Measurements from ENCODE around the gene IRS1. TPM values are rescaled to one million over a fixed set of nuclear protein-coding genes. Genes with fewer than 3 reads are reported as not detected.

Gene IRS1
- total RNA-seq, 6 experiments from 2014 or later, result 37.4 to 49.9 (median 44.4) TPM

- H3K9me3 Mint-ChIP-seq, result no peaks in the 10 kb centered on the region
- no peak overlapping the region for H3K4me3 Mint-ChIP-seq
- no peak overlapping the region; the same call in 1 of the 2 replicates for H3K27ac Mint-ChIP-seq
- DNase-seq, result no peak
- no peaks in the 10 kb centered on the region for H3K36me3 Mint-ChIP-seq (ENCODE audit: low read depth)
- no peak for TF ChIP-seq CTCF (IDR thresholded peaks at IDR 0.05)
- H3K27me3 Mint-ChIP-seq (ENCODE audit: insufficient read depth), result no peaks in the 10 kb centered on the region
- H3K4me1 Mint-ChIP-seq (ENCODE audit: low read depth), result peaks cover 33% of the 10 kb centered on the region
These were observed 78.7 kb downstream of the IRS1 start for GRCh38 chr2:226720948-226721347.

- TF ChIP-seq CTCF (IDR thresholded peaks at IDR 0.05), result no peak
- H3K27ac Mint-ChIP-seq, result no peak overlapping the region
- peaks cover under 1% of the 10 kb centered on the region; the same call in 1 of the 2 replicates for H3K4me1 Mint-ChIP-seq (ENCODE audit: low read depth)
- DNase-seq, result no peak
- no peaks in the 10 kb centered on the region for H3K36me3 Mint-ChIP-seq (ENCODE audit: low read depth)
- no peaks in the 10 kb centered on the region for H3K9me3 Mint-ChIP-seq
- peaks cover 2% of the 10 kb centered on the region; the same call in 1 of the 2 replicates for H3K27me3 Mint-ChIP-seq (ENCODE audit: insufficient read depth)
- no peak overlapping the region for H3K4me3 Mint-ChIP-seq
These were observed 81.9 kb downstream of the IRS1 start for GRCh38 chr2:226717719-226718118.

DNA sequence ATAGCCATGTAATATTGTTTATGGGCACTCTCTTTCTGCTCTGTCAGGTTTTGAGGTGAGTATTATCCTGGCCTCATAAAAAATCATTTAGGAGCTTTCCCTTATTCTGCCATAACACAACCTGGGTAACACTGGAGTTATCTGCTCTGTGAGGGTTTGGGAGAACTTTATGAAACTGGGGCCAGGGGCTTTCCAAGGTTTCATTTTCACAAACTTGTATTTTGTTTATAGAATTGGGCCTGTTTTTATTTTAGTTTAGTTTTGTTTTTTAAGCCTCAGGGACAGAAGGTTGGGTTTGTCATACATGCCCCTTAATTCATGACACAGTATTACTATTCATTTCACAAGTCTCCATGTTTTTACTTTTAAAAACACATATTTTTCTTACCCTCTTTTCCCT, 83.5 kb downstream of the IRS1 start:
- Mint-ChIP-seq H3K4me1 (ENCODE audit: low read depth) (no peaks in the 10 kb centered on the region; the same call in 1 of the 2 replicates), H3K27me3 (ENCODE audit: insufficient read depth) (peaks cover 2% of the 10 kb centered on the region; the same call in 1 of the 2 replicates), H3K27ac (no peak overlapping the region), H3K9me3 (no peaks in the 10 kb centered on the region), H3K36me3 (ENCODE audit: low read depth) (no peaks in the 10 kb centered on the region), H3K4me3 (no peak overlapping the region)
- no peak for DNase-seq
- no peak for TF ChIP-seq CTCF (IDR thresholded peaks at IDR 0.05)

DNA sequence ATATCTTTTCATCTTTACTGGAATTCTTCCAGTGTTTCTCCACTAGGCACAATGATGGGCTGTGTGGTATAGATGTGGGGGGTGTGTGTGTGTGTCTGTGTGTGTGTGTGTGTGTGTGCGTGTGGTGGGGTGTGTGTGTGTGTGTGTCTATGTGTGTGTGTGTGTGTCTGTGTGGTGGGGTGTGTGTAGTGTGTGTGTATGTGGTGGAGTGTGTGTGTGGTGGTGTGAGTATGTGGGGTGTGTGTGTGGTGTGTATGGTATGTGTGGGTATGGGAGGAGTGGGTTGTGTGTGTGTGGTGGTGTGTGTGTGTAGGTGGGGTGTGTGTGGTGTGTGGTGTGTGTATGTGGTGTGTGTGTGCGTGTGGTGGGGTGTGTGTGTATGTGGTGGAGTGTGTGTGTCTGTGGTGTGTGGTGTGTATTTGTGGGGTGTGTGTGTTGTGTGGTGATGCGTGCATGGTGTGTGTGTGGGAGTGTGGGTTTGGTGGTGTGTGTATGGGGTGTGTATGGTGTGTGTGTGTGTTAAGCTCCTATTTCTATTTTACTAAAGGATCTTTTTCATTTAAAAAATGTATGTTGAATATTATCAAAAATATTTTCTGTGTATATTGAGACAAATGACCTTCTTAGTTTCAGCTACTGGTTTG, 84.2 kb downstream of the IRS1 start:
- no peak for DNase-seq
- Mint-ChIP-seq H3K27me3 (ENCODE audit: insufficient read depth) (peaks cover 2% of the 10 kb centered on the region; the same call in 1 of the 2 replicates), H3K4me3 (no peak overlapping the region), H3K27ac (no peak overlapping the region), H3K9me3 (no peaks in the 10 kb centered on the region), H3K36me3 (ENCODE audit: low read depth) (no peaks in the 10 kb centered on the region), H3K4me1 (ENCODE audit: low read depth) (no peaks in the 10 kb centered on the region)
- no peak for TF ChIP-seq CTCF (IDR thresholded peaks at IDR 0.05)

DNA sequence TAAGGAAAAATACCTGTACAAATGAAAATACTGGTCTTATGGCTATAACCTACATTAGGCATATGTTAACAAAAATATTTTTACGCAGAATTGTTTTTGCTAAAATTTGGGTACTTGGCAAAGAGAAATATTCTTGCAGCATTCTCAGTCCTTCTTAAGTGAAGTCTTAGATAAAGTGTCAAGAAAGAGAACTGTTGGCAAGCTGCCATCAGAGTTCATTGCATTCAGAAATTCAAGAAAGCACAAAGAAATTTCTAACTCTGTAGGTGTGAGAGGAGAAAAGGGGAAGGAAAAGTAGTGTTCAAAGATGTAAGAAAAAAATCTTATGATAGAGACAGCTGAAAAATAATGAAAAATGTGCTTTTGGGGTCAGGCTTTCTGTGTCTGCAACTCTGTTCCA, 86.7 kb downstream of the IRS1 start:
- DNase-seq, result no peak
- H3K36me3 Mint-ChIP-seq (ENCODE audit: low read depth), result no peaks in the 10 kb centered on the region
- H3K9me3 Mint-ChIP-seq, result no peaks in the 10 kb centered on the region
- H3K4me1 Mint-ChIP-seq (ENCODE audit: low read depth), result no peaks in the 10 kb centered on the region
- H3K4me3 Mint-ChIP-seq, result no peak overlapping the region
- TF ChIP-seq CTCF (IDR thresholded peaks at IDR 0.05), result no peak
- peaks cover 2% of the 10 kb centered on the region; the same call in 1 of the 2 replicates for H3K27me3 Mint-ChIP-seq (ENCODE audit: insufficient read depth)
- no peak overlapping the region for H3K27ac Mint-ChIP-seq
